GM23338 (cell line): Measurements from ENCODE around the gene ESR1. TPM values are rescaled to one million over a fixed set of nuclear protein-coding genes. Genes with fewer than 3 reads are reported as not detected.

Experiments used
- ATAC-seq: fragments of 200-7000 bp; cut with Tn5 transposase; 3 replicates; pipeline ENCODE4 v1.9.1; 2020
- DNase-seq: peaks from one replicate; pipeline ENCODE4 v3.0.0-alpha.2; 2015; ENCODE audit warnings: low spot score
- H2AFZ ChIP-seq: fragments of 200-600 bp; sonication (generic); 2 replicates; pipeline ENCODE4 v1.8.0; 2016; ENCODE audit warnings: antibody characterized with exemption, mild to moderate bottlenecking, moderate library complexity
- H3F3A ChIP-seq: fragments of 200-600 bp; sonication (generic); replicated peaks from 2 replicates; pipeline ENCODE4 v1.8.0; 2017; ENCODE audit warnings: antibody characterized with exemption, mixed run types, low read depth
- H3K27ac ChIP-seq: fragments of 200-600 bp; sonication (generic); 2 replicates; pipeline ENCODE4 v1.6.1; 2016; ENCODE audit warnings: low read depth
- H3K27me3 ChIP-seq: fragments of 200-600 bp; sonication (generic); 2 replicates; pipeline ENCODE4 v1.8.0; 2016; ENCODE audit warnings: mild to moderate bottlenecking, mixed run types, moderate library complexity; ENCODE audit not compliant: insufficient read depth
- H3K36me3 ChIP-seq: fragments of 200-600 bp; sonication (generic); 2 replicates; pipeline ENCODE4 v1.8.0; 2016; ENCODE audit warnings: mild to moderate bottlenecking; ENCODE audit not compliant: insufficient read depth
- H3K4me1 ChIP-seq: fragments of 200-600 bp; sonication (generic); 2 replicates; pipeline ENCODE4 v1.8.0; 2016; ENCODE audit warnings: mild to moderate bottlenecking, moderate library complexity; ENCODE audit not compliant: insufficient read depth
- H3K4me2 ChIP-seq: fragments of 200-600 bp; sonication (generic); 2 replicates; pipeline ENCODE4 v1.7.1; 2017; ENCODE audit warnings: mixed run types
- H3K4me3 ChIP-seq: fragments of 200-600 bp; sonication (generic); 2 replicates; pipeline ENCODE4 v1.6.1; 2016; ENCODE audit warnings: mixed run types
- H3K79me2 ChIP-seq: fragments of 200-600 bp; sonication (generic); replicated peaks from 2 replicates; pipeline ENCODE4 v1.8.0; 2017; ENCODE audit warnings: mild to moderate bottlenecking; ENCODE audit not compliant: insufficient read depth
- H3K9me2 ChIP-seq: fragments of 200-600 bp; sonication (generic); 2 replicates; pipeline ENCODE4 v1.8.0; 2017; ENCODE audit not compliant: insufficient read depth
- H4K20me1 ChIP-seq: fragments of 200-600 bp; sonication (generic); replicated peaks from 2 replicates; pipeline ENCODE4 v1.8.0; 2017; ENCODE audit warnings: mild to moderate bottlenecking; ENCODE audit not compliant: insufficient read depth
- H3K27ac Mint-ChIP-seq: 2 replicates; pipeline ENCODE4 v1.8.0; 2020; ENCODE audit warnings: inconsistent platforms, mild to moderate bottlenecking, moderate library complexity, mixed read lengths
- H3K27me3 Mint-ChIP-seq: 3 replicates; pipeline ENCODE4 v1.8.0; 2022; ENCODE audit warnings: low read depth, mild to moderate bottlenecking, moderate library complexity, mixed read lengths, inconsistent platforms; ENCODE audit not compliant: insufficient read depth, poor library complexity
- H3K36me3 Mint-ChIP-seq: 3 replicates; pipeline ENCODE4 v1.8.0; 2021; ENCODE audit warnings: low read depth, mild to moderate bottlenecking, inconsistent platforms, moderate library complexity, mixed read lengths
- H3K4me1 Mint-ChIP-seq: 3 replicates; pipeline ENCODE4 v1.8.0; 2020; ENCODE audit warnings: mild to moderate bottlenecking, inconsistent platforms, mixed read lengths
- H3K4me3 Mint-ChIP-seq: 3 replicates; pipeline ENCODE4 v1.8.0; 2021; ENCODE audit warnings: moderate library complexity, mild to moderate bottlenecking, inconsistent platforms, mixed read lengths
- H3K9me3 Mint-ChIP-seq: 3 replicates; pipeline ENCODE4 v1.8.0; 2020; ENCODE audit warnings: moderate library complexity, mild to moderate bottlenecking, inconsistent platforms, mixed read lengths
- CREB1 ChIP-seq: fragments of 250-450 bp; sonication (Bioruptor Pico); IDR thresholded peaks from 2 replicates; pipeline ENCODE4 v1.5.0; 2020; ENCODE audit warnings: low read depth, mild to moderate bottlenecking, moderate library complexity
- CTCF ChIP-seq, 2 experiments: fragments of 200-600 bp in 1 of 2; sonication (generic) in 1 of 2; conservative IDR thresholded peaks; 2 replicates each; pipeline versions ENCODE4 v1.5.1 to v1.6.1; 2016 to 2017; ENCODE audit warnings: antibody characterized with exemption in 2 of 2, low read depth in 2 of 2, mild to moderate bottlenecking in 2 of 2, moderate library complexity in 1 of 2
- JUNB ChIP-seq: IDR thresholded peaks from one replicate; pipeline ENCODE4 v1.6.1; 2016; ENCODE audit warnings: antibody characterized with exemption; ENCODE audit not compliant: unreplicated experiment
- NANOG ChIP-seq: IDR thresholded peaks from 2 replicates; pipeline ENCODE4 v1.6.1; 2016; ENCODE audit warnings: antibody characterized with exemption, borderline replicate concordance
- POLR2AphosphoS5 ChIP-seq: IDR thresholded peaks from 2 replicates; pipeline ENCODE4 v1.6.1; 2016; ENCODE audit warnings: antibody characterized with exemption, low read depth
- REST ChIP-seq: IDR thresholded peaks from one replicate; pipeline ENCODE4 v1.6.1; 2018; ENCODE audit warnings: antibody characterized with exemption; ENCODE audit not compliant: unreplicated experiment
- ZNF114 ChIP-seq: fragments of 250-450 bp; sonication (Bioruptor Pico); IDR thresholded peaks from 2 replicates; pipeline ENCODE4 v1.5.0; 2020; ENCODE audit warnings: mild to moderate bottlenecking, moderate library complexity
- ZNF331 ChIP-seq: fragments of 250-450 bp; sonication (Bioruptor Pico); IDR thresholded peaks from 2 replicates; pipeline ENCODE4 v1.5.0; 2020; ENCODE audit warnings: low read depth, mild to moderate bottlenecking, moderate library complexity
- ZNF462 ChIP-seq: fragments of 250-450 bp; sonication (Bioruptor Pico); IDR thresholded peaks from 2 replicates; pipeline ENCODE4 v1.5.0; 2020; ENCODE audit warnings: mild to moderate bottlenecking, moderate library complexity
- polyA plus RNA-seq: library from polyadenylated mRNA; unstranded; fragments of >200 nt; fragmentation: Nextera tagmentation; extraction: Ambion mirVana; gene quantifications from 2 replicates; pipeline ENCODE4 v1.2.1, GENCODE V29; 2016
- total RNA-seq: library from RNA; depleted of rRNA; stranded (reverse); fragments of >200 nt; shearing (Covaris generic); gene quantifications from 2 replicates; pipeline ENCODE4 v1.2.3, GENCODE V29; 2014

Gene ESR1
- total and polyA plus RNA-seq, 2 experiments from 2014 or later, result 0.94 TPM; not detected in 1

DNA sequence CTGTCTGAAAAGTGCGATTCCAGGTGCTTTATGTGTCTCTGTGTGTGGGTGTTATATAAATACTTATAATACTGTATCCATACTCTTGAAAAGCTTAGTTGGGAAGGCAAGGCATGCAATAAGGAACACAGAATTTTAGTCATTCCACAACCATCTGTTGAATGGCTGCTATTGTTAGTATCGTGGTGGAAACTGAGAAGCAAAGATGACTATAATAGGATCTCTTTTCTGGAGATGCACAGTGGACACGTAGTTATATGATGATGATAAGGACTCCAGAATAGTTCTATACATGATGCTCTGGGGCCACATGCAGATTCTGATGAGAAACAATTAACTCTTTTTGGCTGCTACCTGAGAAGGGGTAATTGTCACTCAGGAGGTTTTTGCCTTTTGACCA lies 25.2 kb downstream of the ESR1 start (continued):
- TF ChIP-seq REST (no peak), ZNF114 (CRISPR knock-in tag) (no peak), JUNB (no peak)

DNA sequence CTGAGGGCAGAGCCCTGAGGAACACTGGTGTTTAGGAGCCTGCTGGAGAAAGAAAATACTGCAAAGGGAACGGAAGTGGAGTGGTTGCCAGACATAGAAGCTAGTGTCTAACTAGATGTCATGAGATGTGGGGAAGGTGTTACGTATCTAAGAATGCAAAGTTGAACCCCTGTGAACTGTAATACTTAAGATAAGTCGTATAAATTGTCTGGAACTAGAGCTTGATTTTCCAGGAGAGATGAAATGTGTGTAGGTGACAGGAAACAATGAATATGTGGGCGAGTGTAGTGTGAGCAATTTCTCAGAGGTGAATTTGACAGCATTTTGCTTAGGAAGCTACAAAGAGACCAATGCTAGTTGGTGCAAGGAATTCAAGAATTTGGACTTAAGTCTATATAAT lies 27.9 kb downstream of the ESR1 start:
- H3K27ac Mint-ChIP-seq, result no peak overlapping the region
- Histone ChIP-seq H3K4me2 (no peak overlapping the region), H3K9me2 (no peaks in the 10 kb centered on the region), H3K27ac (no peak overlapping the region), H3F3A (no peaks in the 10 kb centered on the region), H4K20me1 (no peaks in the 10 kb centered on the region), H3K36me3 (no peaks in the 10 kb centered on the region), H3K4me1 (0 out of 2 replicates have a peak, but pooled peaks cover 2% of the 10 kb centered on the region), H3K4me3 (no peak overlapping the region), H3K79me2 (no peaks in the 10 kb centered on the region), H2AFZ (no peak overlapping the region), H3K27me3 (no peaks in the 10 kb centered on the region)
- DNase-seq (no peak), ATAC-seq (no peak; the same call in 2 of the 3 replicates)
- TF ChIP-seq ZNF462 (no peak), POLR2AphosphoS5 (no peak), ZNF114 (CRISPR knock-in tag) (no peak), CREB1 (CRISPR knock-in tag) (no peak), REST (no peak), CTCF (conservative IDR thresholded peaks at IDR 0.05; ENCODE audit: low read depth in 2 of 2) (no peak), NANOG (no peak), ZNF331 (CRISPR knock-in tag) (no peak)
- no peaks in the 10 kb centered on the region for H3K9me3 Mint-ChIP-seq
- peaks cover 2% of the 10 kb centered on the region; the same call in 2 of the 3 replicates for H3K4me1 Mint-ChIP-seq
- H3K27me3 Mint-ChIP-seq, result peaks cover 8% of the 10 kb centered on the region
- no peaks in the 10 kb centered on the region for H3K36me3 Mint-ChIP-seq
- no peak overlapping the region for H3K4me3 Mint-ChIP-seq
